Esophagus squamous epithelium (tissue), 5 donors: Measurements from ENCODE around the gene SLCO1B1. TPM values are rescaled to one million over a fixed set of nuclear protein-coding genes. Genes with fewer than 3 reads are reported as not detected.

Experiments used
- DNase-seq: peaks from one replicate; lab custom pipeline; 2025; lab: John Stamatoyannopoulos, UW
- H3K27ac ChIP-seq, 4 donors: fragments of 200-600 bp; sonication (generic); one replicate each; pipeline ENCODE4 v1.5.1; 2016 to 2019; ENCODE audit warnings: mild to moderate bottlenecking in 1 of 4
- H3K27me3 ChIP-seq, 4 donors: fragments of 200-600 bp; sonication (generic); 1 replicate in 3 of 4; 2 replicates in 1 of 4; pipeline versions ENCODE4 v1.5.1 to v1.6.0; 2017 to 2021; ENCODE audit warnings: antibody characterized with exemption in 1 of 4
- H3K36me3 ChIP-seq, 3 donors: fragments of 200-600 bp; sonication (generic); one replicate each; pipeline ENCODE4 v1.5.1; 2016 to 2019
- H3K4me1 ChIP-seq, 3 donors: fragments of 200-600 bp; sonication (generic); one replicate each; pipeline ENCODE4 v1.5.1; 2017 to 2019
- H3K4me3 ChIP-seq, 4 donors: fragments of 200-600 bp; sonication (generic); 1 replicate in 3 of 4; 2 replicates in 1 of 4; pipeline ENCODE4 v1.5.1; 2016 to 2019; ENCODE audit warnings: mild to moderate bottlenecking in 2 of 4, moderate library complexity in 1 of 4
- H3K9me3 ChIP-seq, 3 donors: fragments of 200-600 bp; sonication (generic); one replicate each; pipeline ENCODE4 v1.5.1; 2016 to 2019
- POLR2A ChIP-seq, 4 donors: fragments of 450-650 bp; IDR thresholded peaks; one replicate each; pipeline ENCODE4 v1.6.1; 2017; ENCODE audit warnings: antibody characterized with exemption in 4 of 4, mild to moderate bottlenecking in 4 of 4, moderate library complexity in 3 of 4
- WGBS, 2 donors: methylation state at CpG; one replicate each; pipeline ENCODE4 v1.1.5; 2018; 5-methylcytosine and 5-hydroxymethylcytosine counted together
- intact Hi-C: fragments of 100-400 bp; cut with DNase I; formaldehyde crosslinking; loops from one replicate; pipeline ENCODE4 v1.15.0; 2022
- total RNA-seq, 4 donors: library from RNA; depleted of rRNA; stranded (reverse); fragments of >200 nt; gene quantifications; one replicate each; pipeline ENCODE4 v1.1.0, GENCODE V29; 2016
- TF ChIP-seq, protein P1 (sequence below), 6 experiments: fragments of 450-650 bp in 4 of 6; fragments of 200-600 bp in 2 of 6; sonication (generic) in 2 of 6; IDR thresholded peaks; one replicate each; pipeline ENCODE4 v1.5.1; 2016 to 2019; ENCODE audit warnings: antibody characterized with exemption in 6 of 6, mild to moderate bottlenecking in 4 of 6, moderate library complexity in 4 of 6
- donor health status: DM: yes; HTN: yes; CAD: no.

Gene SLCO1B1
- total RNA-seq, 4 donors from 2014 or later, result not detected

DNA sequence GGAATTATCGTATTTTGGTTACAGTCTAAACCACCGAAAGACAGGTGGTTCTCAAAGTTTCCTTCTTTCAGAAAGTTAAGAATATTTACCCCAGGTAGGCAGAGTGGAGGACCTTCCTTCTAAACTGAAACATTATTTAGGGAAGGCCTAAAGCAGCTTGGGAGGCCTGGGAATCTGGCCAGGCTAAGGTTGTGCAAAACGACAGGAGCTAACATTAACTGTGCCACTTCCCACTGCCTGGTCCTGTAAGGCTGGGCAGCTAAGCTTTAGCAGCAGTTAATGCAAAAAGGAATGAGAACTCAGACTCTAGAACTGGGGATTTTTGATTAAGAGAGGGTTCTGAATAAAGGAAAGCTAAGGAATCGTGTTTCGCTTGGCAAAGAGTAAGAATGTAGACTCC, 121.1 kb downstream of the SLCO1B1 start:
- intact Hi-C loops, result no loop called here
- Histone ChIP-seq H3K27me3 (no peaks in the 10 kb centered on the region), H3K27ac (no peak overlapping the region), H3K4me3 (no peak overlapping the region), H3K36me3 (no peaks in the 10 kb centered on the region), H3K4me1 (no peaks in the 10 kb centered on the region), H3K9me3 (no peaks in the 10 kb centered on the region)
- no peak for DNase-seq
- WGBS, 2 donors, result 68 to 75% methylated on average over 5 of the region's 5 CpGs
- TF ChIP-seq, protein P1, sequence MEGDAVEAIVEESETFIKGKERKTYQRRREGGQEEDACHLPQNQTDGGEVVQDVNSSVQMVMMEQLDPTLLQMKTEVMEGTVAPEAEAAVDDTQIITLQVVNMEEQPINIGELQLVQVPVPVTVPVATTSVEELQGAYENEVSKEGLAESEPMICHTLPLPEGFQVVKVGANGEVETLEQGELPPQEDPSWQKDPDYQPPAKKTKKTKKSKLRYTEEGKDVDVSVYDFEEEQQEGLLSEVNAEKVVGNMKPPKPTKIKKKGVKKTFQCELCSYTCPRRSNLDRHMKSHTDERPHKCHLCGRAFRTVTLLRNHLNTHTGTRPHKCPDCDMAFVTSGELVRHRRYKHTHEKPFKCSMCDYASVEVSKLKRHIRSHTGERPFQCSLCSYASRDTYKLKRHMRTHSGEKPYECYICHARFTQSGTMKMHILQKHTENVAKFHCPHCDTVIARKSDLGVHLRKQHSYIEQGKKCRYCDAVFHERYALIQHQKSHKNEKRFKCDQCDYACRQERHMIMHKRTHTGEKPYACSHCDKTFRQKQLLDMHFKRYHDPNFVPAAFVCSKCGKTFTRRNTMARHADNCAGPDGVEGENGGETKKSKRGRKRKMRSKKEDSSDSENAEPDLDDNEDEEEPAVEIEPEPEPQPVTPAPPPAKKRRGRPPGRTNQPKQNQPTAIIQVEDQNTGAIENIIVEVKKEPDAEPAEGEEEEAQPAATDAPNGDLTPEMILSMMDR (IDR thresholded peaks at IDR 0.05), result no peak
- TF ChIP-seq POLR2A (IDR thresholded peaks at IDR 0.05), result no peak

- intact Hi-C loops, result no loop called here
- no peaks in the 10 kb centered on the region for H3K9me3 ChIP-seq
- 63 to 74% methylated on average over 3 of the region's 3 CpGs for WGBS, 2 donors
- no peak for DNase-seq
- H3K4me1 ChIP-seq, result no peaks in the 10 kb centered on the region
- no peaks in the 10 kb centered on the region for H3K27me3 ChIP-seq
- TF ChIP-seq, protein P1 (IDR thresholded peaks at IDR 0.05), result no peak
- no peak for TF ChIP-seq POLR2A (IDR thresholded peaks at IDR 0.05)
- H3K4me3 ChIP-seq, result no peak overlapping the region
- no peaks in the 10 kb centered on the region for H3K36me3 ChIP-seq
- no peak overlapping the region for H3K27ac ChIP-seq
These were observed 126.2 kb downstream of the SLCO1B1 start for GRCh38 chr12:21257172-21257571.

- no peaks in the 10 kb centered on the region for H3K36me3 ChIP-seq
- H3K9me3 ChIP-seq, result no peaks in the 10 kb centered on the region
- no peaks in the 10 kb centered on the region for H3K27me3 ChIP-seq
- no peak for DNase-seq
- H3K4me3 ChIP-seq, result no peak overlapping the region
- no peak overlapping the region for H3K27ac ChIP-seq
- intact Hi-C loops, result no loop called here
- H3K4me1 ChIP-seq, result no peaks in the 10 kb centered on the region
- TF ChIP-seq, protein P1 (IDR thresholded peaks at IDR 0.05), result no peak
- no peak for TF ChIP-seq POLR2A (IDR thresholded peaks at IDR 0.05)
These were observed 133.2 kb downstream of the SLCO1B1 start for GRCh38 chr12:21264232-21264631.

- Histone ChIP-seq H3K36me3 (no peaks in the 10 kb centered on the region), H3K4me1 (no peaks in the 10 kb centered on the region), H3K9me3 (no peaks in the 10 kb centered on the region), H3K27me3 (no peaks in the 10 kb centered on the region), H3K27ac (no peak overlapping the region), H3K4me3 (no peak overlapping the region)
- no peak for DNase-seq
- intact Hi-C loops, result no loop called here
- WGBS, 2 donors, result 21 to 23% methylated on average over 4 of the region's 4 CpGs
- TF ChIP-seq POLR2A (IDR thresholded peaks at IDR 0.05), result no peak
- TF ChIP-seq, protein P1 (IDR thresholded peaks at IDR 0.05), result no peak
These were observed 134.9 kb downstream of the SLCO1B1 start for GRCh38 chr12:21265932-21266331.

- WGBS, 2 donors, result 49% methylated on average over 2 of the region's 2 CpGs; no CpG with 5 or more reads in 1 of the 2 donors
- Histone ChIP-seq H3K4me1 (no peaks in the 10 kb centered on the region), H3K27ac (no peak overlapping the region), H3K4me3 (no peak overlapping the region), H3K36me3 (no peaks in the 10 kb centered on the region), H3K9me3 (no peaks in the 10 kb centered on the region), H3K27me3 (no peaks in the 10 kb centered on the region)
- intact Hi-C loops, result no loop called here
- DNase-seq, result no peak
- TF ChIP-seq, protein P1 (IDR thresholded peaks at IDR 0.05), result no peak
- TF ChIP-seq POLR2A (IDR thresholded peaks at IDR 0.05), result no peak
These were observed 145.8 kb downstream of the SLCO1B1 start for GRCh38 chr12:21276826-21277225.

Other genes starting within 250 kb of the SLCO1B1 start
- gene SLCO1A2, start 203.7 kb downstream of the SLCO1B1 start, total RNA-seq, result not detected
- gene IAPP, start 241.7 kb downstream of the SLCO1B1 start, total RNA-seq, result not detected